B cell (primary cell): ENCODE data around the gene BMPR1A. TPM values are rescaled to one million over a fixed set of nuclear protein-coding genes. Genes with fewer than 3 reads are reported as not detected.

ENCODE experiments used
- ATAC-seq: fragments of 200-7000 bp; cut with Tn5 transposase; one replicate; pipeline ENCODE4 v1.10.0; 2021; ENCODE audit warnings: low read depth, mild to moderate bottlenecking, moderate number of reproducible peaks, moderate library complexity
- CTCF ChIA-PET: fragments of 350-600 bp; sonication (Branson Sonifier 250); formaldehyde crosslinking; loops from one replicate; lab custom pipeline; 2021; ENCODE audit warnings: antibody characterized with exemption, inconsistent platforms; lab: Charles Lee
- POLR2A ChIA-PET: fragments of 350-600 bp; sonication (Branson Sonifier 250); formaldehyde crosslinking; loops from one replicate; lab custom pipeline; 2021; ENCODE audit warnings: antibody characterized with exemption; lab: Charles Lee
- DNase-seq: peaks from one replicate; pipeline ENCODE4 v3.0.0; 2013
- H2AFZ ChIP-seq: 2 replicates; pipeline ENCODE4 v1.6.1; 2012; ENCODE audit warnings: mild to moderate bottlenecking, low read depth, low read length; ENCODE audit not compliant: insufficient read depth, poor library complexity, severe bottlenecking
- H3K27ac ChIP-seq, 2 donors: 1 replicate in 1 of 2; 2 replicates in 1 of 2; pipeline ENCODE4 v1.5.1; 2012 to 2013; ENCODE audit warnings: low read length in 2 of 2, mild to moderate bottlenecking in 2 of 2, moderate library complexity in 1 of 2
- H3K27me3 ChIP-seq, 4 experiments: fragments of 200-600 bp in 1 of 4; sonication (generic) in 1 of 4; replicated peaks in 1 of 4; 1 replicate in 2 of 4; 2 replicates in 2 of 4; pipeline versions ENCODE4 v1.6.1 to v1.7.0; 2013 to 2016; ENCODE audit warnings: low read length in 3 of 4, mild to moderate bottlenecking in 2 of 4, mixed read lengths in 1 of 4, moderate library complexity in 1 of 4; ENCODE audit not compliant: insufficient read depth in 4 of 4, control insufficient read depth in 3 of 4; ENCODE audit errors: control extremely low read depth in 1 of 4
- H3K36me3 ChIP-seq, 2 experiments: replicated peaks in 1 of 2; 1 replicate in 1 of 2; 2 replicates in 1 of 2; pipeline versions ENCODE4 v1.6.1 to v1.7.1; 2013; ENCODE audit warnings: low read length in 1 of 2; ENCODE audit not compliant: insufficient read depth in 2 of 2, control insufficient read depth in 1 of 2; ENCODE audit errors: control extremely low read depth in 1 of 2, extremely low read depth in 1 of 2
- H3K4me1 ChIP-seq, 2 donors: fragments of 200-600 bp in 1 of 2; sonication (generic) in 1 of 2; 1 replicate in 1 of 2; 2 replicates in 1 of 2; pipeline versions ENCODE4 v1.5.1 to v1.6.1; 2013 to 2017; ENCODE audit warnings: low read length in 2 of 2; ENCODE audit not compliant: control insufficient read depth in 2 of 2, insufficient read depth in 2 of 2
- H3K4me2 ChIP-seq: replicated peaks from 2 replicates; pipeline ENCODE3; 2012; ENCODE audit warnings: mild to moderate bottlenecking, low read depth, low read length; ENCODE audit not compliant: poor library complexity, severe bottlenecking
- H3K4me3 ChIP-seq, 5 experiments: fragments of 200-600 bp in 1 of 5; sonication (generic) in 1 of 5; 1 replicate in 3 of 5; 2 replicates in 2 of 5; pipeline versions ENCODE4 v1.5.1 to v1.7.0; 2011 to 2016; ENCODE audit warnings: low read length in 4 of 5, mild to moderate bottlenecking in 4 of 5, low read depth in 2 of 5, control low read depth in 1 of 5, moderate library complexity in 1 of 5; ENCODE audit not compliant: insufficient read depth in 1 of 5; ENCODE audit errors: control extremely low read depth in 1 of 5, extremely low read depth in 1 of 5
- H3K79me2 ChIP-seq: fragments of 200-600 bp; sonication (generic); one replicate; pipeline ENCODE4 v1.6.0; 2016; ENCODE audit warnings: low read length; ENCODE audit not compliant: control insufficient read depth, insufficient read depth
- H3K9ac ChIP-seq: fragments of 200-600 bp; sonication (generic); 2 replicates; pipeline ENCODE4 v1.6.1; 2017; ENCODE audit warnings: mild to moderate bottlenecking, low read length, moderate library complexity
- H3K9me3 ChIP-seq, 3 donors: one replicate each; pipeline versions ENCODE4 v1.6.1 to v1.7.1; 2013; ENCODE audit warnings: low read length in 2 of 3; ENCODE audit not compliant: control insufficient read depth in 2 of 3, insufficient read depth in 1 of 3; ENCODE audit errors: control extremely low read depth in 1 of 3
- H4K20me1 ChIP-seq: 2 replicates; pipeline ENCODE4 v1.6.0; 2012; ENCODE audit warnings: mild to moderate bottlenecking, low read length; ENCODE audit not compliant: insufficient read depth, control insufficient read depth, poor library complexity, severe bottlenecking
- H3K27ac Mint-ChIP-seq: one replicate; pipeline ENCODE4 v1.8.0; 2021; ENCODE audit warnings: mixed read lengths
- H3K27me3 Mint-ChIP-seq: one replicate; pipeline ENCODE4 v1.8.0; 2021; ENCODE audit warnings: mixed read lengths
- H3K4me1 Mint-ChIP-seq: one replicate; pipeline ENCODE4 v1.8.0; 2021; ENCODE audit warnings: mixed read lengths
- H3K4me3 Mint-ChIP-seq: one replicate; pipeline ENCODE4 v1.8.0; 2021; ENCODE audit warnings: mixed read lengths
- H3K9me3 Mint-ChIP-seq: one replicate; pipeline ENCODE4 v1.8.0; 2022; ENCODE audit warnings: mixed read lengths; ENCODE audit not compliant: insufficient read depth
- CTCF ChIP-seq: fragments of 200-600 bp; IDR thresholded peaks from one replicate; pipeline ENCODE4 v1.8.0; 2022; ENCODE audit warnings: antibody characterized with exemption, mild to moderate bottlenecking
- EZH2 ChIP-seq: IDR thresholded peaks from 2 replicates; pipeline ENCODE4 v1.6.1; 2012; ENCODE audit warnings: borderline replicate concordance, low read depth, mild to moderate bottlenecking, moderate library complexity, low read length; ENCODE audit not compliant: insufficient read depth, poor library complexity, severe bottlenecking
- WGBS: methylation state at CpG from one replicate; pipeline ENCODE4 v1.1.5; 2013; ENCODE audit warnings: missing lambda C conversion rate; ENCODE audit not compliant: insufficient coverage; 5-methylcytosine and 5-hydroxymethylcytosine counted together
- intact Hi-C: fragments of 100-400 bp; cut with micrococcal nuclease; formaldehyde crosslinking; loops from one replicate; pipeline ENCODE4 v1.10.0; 2022
- polyA plus RNA-seq: library from polyadenylated mRNA; depleted of rRNA; stranded (reverse); fragments of >200 nt; gene quantifications from 2 replicates; pipeline ENCODE4 v1.2.3, GENCODE V29; 2012
- total RNA-seq, 2 donors: library from RNA; stranded (reverse); fragments of 120-200 nt in 1 of 2; gene quantifications; 1 replicate in 1 of 2; 2 replicates in 1 of 2; pipeline versions ENCODE4 v1.2.3 to v1.2.4, GENCODE V29; 2013 to 2022

Gene BMPR1A
- total and polyA plus RNA-seq, 2 donors (not counting 1 experiment from before 2014, with no cell fraction given): 1.9 to 15.1 TPM

DNA sequence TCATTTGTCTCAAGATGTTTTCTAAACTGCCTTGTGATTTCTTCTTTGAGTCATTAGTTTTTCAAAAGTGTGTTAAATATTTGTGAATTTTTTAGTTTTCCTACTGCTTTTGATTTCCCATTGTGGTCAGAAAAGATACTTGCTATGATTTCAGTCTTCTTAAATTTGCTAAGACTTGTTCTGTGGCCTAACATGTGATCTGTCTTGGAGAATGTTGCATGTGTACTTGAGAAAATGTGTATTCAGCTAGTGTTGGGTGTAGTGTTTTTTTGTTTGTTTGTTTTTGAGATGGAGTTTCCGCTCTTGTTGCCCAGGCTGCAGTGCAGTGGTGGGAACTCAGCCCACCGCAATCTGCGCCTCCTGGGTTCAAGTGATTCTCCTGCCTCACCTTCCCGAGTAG is 28.6 kb downstream of the BMPR1A start:
- H3K36me3 ChIP-seq: no peaks in the 10 kb centered on the region
- Mint-ChIP-seq H3K9me3 (peaks cover 4% of the 10 kb centered on the region), H3K27ac (no peak overlapping the region), H3K4me3 (no peak overlapping the region), H3K4me1 (peaks cover 10% of the 10 kb centered on the region), H3K27me3 (no peaks in the 10 kb centered on the region)
- CTCF ChIA-PET: no interaction called here
- no peak overlapping the region for H2AFZ ChIP-seq
- H4K20me1 ChIP-seq: no peaks in the 10 kb centered on the region
- peaks cover 0 to 15% (median 1%) of the 10 kb centered on the region in 3 donors for H3K9me3 ChIP-seq
- no peaks in the 10 kb centered on the region for H3K4me1 ChIP-seq
- TF ChIP-seq EZH2: no peak
- no peak for TF ChIP-seq CTCF
- POLR2A ChIA-PET: no interaction called here
- H3K4me3 ChIP-seq: no peak overlapping the region
- H3K79me2 ChIP-seq: no peaks in the 10 kb centered on the region
- ATAC-seq: no peak
- H3K4me2 ChIP-seq: no peak overlapping the region
- WGBS: 93% methylated on average over 2 of the region's 4 CpGs
- H3K9ac ChIP-seq: no peak overlapping the region
- no peaks in the 10 kb centered on the region for H3K27me3 ChIP-seq
- intact Hi-C loops: no loop called here
- no peak for DNase-seq
- no peak overlapping the region for H3K27ac ChIP-seq

DNA sequence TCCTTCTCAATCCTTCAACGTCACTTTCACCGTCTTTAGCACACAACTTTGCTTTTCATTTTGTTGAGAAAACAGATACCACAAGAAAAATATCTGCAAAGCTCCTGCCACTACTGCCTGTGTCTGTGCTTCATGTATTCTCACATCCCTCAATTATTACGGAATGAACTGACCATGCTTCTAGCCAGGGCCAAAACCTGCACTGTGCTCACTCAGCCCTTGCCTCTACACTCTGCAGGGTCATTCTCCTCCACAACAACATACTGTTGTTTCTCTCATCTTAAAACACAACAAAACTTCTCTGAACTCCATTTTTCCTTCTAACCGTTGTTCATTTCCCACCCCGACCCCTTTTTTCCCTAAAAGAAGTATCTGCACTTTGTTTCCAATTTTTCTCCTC is 29.5 kb downstream of the BMPR1A start:
- Histone ChIP-seq H3K9me3 (peaks cover 0 to 8% (median 1%) of the 10 kb centered on the region in 3 donors), H3K27ac (no peak overlapping the region), H3K4me3 (no peak overlapping the region), H3K9ac (no peak overlapping the region), H2AFZ (no peak overlapping the region), H3K36me3 (no peaks in the 10 kb centered on the region), H3K4me2 (no peak overlapping the region), H3K4me1 (no peaks in the 10 kb centered on the region), H3K79me2 (no peaks in the 10 kb centered on the region), H3K27me3 (no peaks in the 10 kb centered on the region), H4K20me1 (no peaks in the 10 kb centered on the region)
- H3K27me3 Mint-ChIP-seq: no peaks in the 10 kb centered on the region
- ATAC-seq (no peak), DNase-seq (no peak)
- intact Hi-C loops: no loop called here
- peaks cover 6% of the 10 kb centered on the region for H3K9me3 Mint-ChIP-seq
- no peak overlapping the region for H3K27ac Mint-ChIP-seq
- WGBS: 90% methylated on average over 5 of the region's 5 CpGs
- H3K4me1 Mint-ChIP-seq: peaks cover 10% of the 10 kb centered on the region
- TF ChIP-seq EZH2 (no peak), CTCF (no peak)
- ChIA-PET POLR2A (no interaction called here), CTCF (no interaction called here)
- H3K4me3 Mint-ChIP-seq: no peak overlapping the region
